ENCODE results near the gene PRELID3B.

The PRELID3B gene

DNA sequence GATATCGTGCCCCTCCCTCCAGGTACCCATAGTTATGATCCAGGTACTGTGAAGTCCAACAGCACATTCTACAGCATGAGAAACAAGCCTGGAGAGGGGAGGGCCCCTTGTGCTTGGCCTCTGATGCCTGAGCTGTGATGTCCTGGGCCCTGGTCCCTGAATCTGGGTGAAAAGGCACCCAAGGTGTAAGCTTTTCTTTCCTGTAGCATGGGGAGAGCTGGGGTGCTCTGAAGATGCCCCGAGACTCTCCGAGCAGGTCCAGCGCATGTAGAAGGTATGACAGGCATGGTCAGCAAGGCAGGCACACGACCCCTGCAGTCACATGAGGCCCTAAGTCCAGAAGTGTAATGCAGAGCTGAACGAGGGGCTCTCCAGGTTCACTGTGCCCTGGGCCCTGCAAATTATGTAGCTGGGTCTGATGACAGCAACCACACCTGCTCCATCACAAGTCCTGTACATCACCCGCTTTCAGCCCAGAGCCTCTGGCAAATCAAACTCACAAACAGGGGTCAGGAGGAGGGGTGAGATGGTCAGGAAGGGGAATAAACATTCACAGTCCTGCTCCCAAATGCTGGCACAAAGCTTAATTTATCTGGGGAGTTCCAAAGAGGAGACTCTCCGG is 33.8 kb downstream of the PRELID3B start:
- DNase-seq (ENCODE audit: low read depth) = no peak

DNA sequence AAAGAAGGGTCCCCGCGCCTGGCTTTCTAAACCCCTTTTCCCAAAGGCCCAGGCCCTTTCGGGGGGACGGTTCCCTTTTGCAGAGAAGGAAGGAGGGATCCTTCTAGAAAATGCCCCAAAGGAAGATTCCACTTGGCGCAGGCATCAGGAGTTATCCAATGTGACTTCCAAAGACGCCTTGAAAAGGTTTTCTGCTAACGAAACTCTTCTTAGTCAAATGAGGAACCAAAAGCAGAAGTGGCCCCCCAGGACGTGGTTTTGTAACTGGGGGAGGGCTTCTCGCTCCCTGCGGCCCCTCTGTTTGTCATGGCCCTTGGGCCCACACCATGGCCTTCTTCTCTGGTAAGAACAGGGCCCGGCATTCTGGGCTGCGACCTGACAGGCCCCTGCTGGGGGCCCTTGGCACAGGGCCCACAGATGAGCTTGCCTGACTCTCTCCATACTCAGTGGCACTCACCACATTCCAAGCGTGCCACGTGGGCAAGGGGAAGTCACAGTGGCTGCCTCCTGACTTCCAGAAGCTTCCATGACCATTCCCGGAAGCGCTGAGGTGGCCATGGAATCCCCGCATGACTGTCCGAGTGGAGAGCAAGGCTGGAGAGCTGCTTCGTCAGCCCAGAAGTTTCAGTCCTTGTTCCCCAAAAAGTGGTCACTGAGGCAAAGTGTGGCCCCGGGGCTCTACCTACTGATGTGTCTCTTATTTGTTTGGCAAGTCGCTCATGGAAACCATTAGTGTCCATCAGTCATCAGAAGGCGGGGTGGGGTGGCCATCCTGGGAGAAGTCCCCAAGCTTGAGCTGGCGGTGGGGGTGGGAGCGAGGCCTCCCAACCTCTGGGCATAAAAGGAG is 34.7 kb downstream of the PRELID3B start:
- no peak for DNase-seq (ENCODE audit: low read depth)

DNA sequence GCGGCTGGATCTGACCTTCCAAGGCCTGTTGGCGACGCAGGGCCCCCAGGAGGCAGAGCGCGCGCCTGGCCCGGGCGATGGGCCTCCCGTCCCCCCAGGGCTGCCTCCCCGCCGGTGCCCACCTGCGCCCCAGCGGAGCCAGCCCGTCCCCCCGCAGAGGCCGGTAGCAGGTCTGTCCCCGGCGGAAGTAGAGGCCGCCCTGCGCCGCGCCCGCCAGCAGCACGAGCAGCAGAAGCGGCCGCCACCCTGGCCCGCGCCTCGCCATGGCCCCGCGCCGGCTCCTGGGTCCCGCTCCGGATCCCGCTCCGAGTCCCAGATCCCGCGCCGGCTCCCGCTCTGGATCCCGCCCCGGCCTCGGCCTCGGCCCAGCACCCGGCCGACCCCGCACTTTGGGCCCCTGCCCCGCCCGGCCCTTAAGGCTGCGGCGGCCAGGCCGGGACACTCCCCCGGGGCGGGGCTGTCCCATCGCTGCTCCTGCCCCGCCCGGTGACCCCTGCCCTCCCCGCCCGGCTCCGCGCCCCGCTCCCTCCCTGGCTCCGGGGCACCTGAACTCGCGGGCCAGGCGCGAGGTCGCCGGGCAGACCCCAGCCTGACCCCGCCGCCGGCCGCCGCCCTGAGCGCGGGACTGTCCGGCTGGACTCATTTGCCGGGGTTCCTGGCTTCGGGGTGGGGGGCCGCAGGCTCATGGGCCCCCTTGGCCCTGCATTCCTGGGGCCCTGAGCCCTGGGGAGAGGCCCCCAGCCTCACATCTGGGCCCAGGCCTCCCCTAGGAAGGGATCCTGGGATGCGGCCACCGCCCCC is 35.5 kb downstream of the PRELID3B start, which contains the start of gene CTSZ:
TSS of gene CTSZ (minus strand) at position 391 of the 801 bp plus-strand sequence. CDS start at position 265, 126 bp downstream.
- DNase-seq (ENCODE audit: low read depth) = peak; percentile 21

DNA sequence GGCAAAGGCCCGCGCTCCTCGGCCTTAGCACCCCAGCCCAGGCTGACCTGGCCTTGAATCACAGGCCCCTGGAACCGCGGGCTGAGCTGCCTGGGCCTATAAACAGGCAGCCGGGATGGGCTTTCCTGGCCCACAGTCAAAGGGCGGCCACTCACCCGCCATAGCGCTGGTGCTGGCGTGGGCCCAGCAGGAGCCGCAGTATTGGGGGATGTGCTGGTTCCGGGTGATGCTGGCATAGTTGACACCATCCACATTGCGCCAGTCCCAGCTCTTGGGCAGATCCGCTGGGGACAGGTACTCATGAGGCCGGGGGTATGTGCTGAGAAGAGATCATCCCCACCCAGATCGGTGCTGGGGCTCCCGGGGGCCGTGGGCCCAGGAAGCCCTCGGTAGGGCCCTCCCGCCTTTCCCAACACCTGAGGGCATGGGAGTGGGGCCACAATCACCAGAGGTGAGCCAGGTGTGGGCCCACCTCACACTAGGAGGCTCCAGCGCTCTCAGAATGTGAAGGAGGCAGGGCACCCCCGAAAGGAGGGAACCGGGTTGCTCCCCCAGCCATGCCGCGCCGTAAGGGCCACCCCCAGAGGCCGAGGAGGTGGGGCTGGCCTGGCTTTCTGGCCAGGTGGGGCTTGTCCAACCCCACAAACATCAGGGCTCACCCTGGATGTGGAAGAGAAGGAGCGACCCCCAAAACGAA is 36.3 kb downstream of the PRELID3B start:
- no peak for DNase-seq (ENCODE audit: low read depth)

DNA sequence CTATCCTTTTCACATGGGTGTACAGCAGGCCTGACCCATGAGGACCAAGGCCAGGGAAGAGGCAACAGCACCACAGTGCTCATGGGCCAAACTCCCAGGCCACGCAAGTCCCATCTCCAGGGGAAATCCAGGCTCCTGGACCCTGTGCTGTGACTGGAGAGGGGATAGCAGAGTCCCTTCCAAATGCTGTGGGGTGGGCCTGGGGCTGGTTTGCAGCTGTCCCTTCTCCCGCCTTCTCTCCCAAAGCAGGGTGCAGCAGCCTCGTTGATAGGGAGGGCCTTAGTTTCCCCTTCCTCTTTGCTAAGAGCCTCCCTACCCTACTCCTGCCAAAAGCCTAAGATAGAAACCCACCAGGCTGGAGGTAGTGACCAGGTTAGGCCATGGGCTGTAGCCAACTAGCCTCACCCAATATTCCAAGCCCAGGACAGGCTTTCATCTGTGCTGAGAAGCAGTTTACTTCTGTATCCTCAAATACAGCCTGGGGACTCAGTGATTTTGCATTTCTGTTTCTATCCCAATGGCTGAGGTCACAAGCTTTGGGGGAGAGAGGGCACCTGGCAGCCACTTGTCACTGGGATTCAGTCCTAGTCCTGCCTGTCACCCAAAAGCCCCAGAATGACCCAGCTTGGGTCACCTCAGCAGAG is 36.9 kb downstream of the PRELID3B start:
- DNase-seq (ENCODE audit: low read depth) = no peak

DNA sequence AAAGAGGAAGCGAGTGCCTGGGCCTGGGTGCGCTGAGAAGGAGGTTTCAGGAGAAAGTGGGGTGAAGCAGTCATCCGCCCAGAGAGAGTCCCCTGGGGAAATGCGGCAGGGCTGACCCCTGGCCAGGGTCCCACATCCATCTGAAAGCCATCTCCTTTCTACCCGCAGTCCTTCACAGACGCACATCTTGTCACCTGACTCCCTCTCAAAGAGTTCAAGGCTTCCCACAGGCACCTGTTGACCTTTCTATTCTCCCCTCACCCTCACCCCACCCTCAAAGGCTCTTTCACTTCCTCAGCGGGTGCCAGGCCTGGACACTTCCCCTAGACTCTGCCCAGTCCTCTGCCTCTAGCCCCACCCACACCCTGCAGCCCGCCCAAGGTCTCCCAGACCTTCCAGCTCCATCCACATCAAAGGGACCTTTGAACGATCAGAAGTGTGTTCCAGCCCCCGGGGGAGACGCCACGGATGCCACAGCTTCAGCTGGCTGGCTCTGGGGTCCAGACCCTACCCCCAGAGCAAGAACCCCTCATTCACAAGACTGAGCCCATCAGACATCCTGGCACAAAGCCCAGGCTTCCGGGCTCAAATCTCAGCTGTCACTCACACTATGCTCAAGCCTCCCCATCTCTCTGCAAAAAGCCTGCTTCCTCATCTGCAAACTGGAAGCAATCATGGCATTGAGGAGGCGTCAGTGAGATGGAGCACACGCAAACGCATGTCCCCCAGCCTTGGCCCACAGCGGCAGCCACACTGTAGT is 37.6 kb downstream of the PRELID3B start:
- no peak for DNase-seq (ENCODE audit: low read depth)

DNA sequence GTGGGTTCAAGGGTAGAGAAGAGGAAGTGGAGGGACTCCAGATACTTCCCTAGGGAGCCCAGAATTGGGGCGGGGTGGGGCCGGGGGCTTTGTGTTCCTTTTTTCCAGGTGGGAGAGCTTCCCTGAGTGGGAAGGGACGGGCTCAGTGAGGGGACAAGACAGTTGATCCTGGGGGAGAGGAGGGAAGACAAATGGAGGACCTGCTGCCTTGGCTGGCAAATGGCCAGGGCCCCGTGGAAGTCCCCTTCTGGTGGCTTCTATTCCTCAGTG is 38.2 kb downstream of the PRELID3B start:
- no peak for DNase-seq (ENCODE audit: low read depth)

DNA sequence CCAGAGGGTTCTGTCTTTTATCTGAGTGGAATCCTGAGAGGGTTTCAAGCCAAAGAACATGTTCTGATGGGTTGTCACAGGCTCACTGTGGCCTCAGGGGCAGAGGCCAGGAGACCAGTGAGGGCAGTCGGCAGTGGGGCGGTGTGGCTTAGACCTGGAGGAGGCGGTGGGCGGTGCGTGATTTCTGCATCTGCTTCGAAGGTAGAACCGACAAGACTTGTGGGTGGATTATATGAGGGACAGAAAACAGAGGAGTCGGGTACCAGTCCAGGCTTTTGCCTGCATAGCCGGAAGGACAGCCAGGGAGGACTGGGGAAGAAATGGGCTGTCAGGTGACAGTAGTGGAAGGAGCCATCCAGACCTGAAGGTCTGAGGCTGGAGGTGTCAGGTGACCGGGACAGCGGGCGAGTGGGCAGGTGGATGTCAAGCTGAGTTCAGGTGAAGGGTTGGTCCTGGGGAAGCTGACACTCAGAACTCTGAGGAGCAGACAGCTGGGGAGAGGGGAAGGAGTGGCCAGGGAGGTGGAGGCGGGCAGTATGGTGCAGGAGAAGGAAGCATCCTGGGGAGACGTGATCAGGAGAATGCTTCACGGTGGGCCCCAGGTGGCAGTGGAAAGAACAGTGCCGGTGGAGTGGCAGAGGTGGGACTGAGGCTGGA is 38.6 kb downstream of the PRELID3B start:
- no peak for DNase-seq (ENCODE audit: low read depth)

DNA sequence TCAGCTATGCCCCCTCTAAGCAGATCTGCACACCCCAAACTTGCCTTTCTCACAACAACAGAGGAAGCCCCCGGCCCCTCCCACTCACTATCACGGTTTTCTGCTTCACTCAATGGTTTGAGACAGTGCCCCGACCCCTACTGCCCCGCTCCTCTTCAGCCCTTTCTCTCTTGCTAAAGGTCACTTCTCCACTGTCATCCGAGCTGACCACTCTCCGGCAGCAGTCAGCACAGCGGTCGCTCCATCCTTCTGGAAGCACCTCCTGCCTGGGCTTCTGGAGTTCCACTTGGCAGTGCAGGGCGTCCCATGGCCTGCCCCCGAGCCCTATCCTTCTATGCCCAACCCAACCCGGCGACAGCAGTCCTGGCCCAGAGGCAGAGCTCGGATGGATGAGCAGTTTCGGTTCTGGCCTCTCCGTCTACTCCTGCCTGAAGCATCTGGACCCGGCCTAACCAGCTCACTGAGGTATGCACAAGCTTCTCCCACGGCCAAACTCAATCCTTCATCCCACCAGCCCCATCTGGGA is 39.6 kb downstream of the PRELID3B start:
- no peak for DNase-seq (ENCODE audit: low read depth)

DNA sequence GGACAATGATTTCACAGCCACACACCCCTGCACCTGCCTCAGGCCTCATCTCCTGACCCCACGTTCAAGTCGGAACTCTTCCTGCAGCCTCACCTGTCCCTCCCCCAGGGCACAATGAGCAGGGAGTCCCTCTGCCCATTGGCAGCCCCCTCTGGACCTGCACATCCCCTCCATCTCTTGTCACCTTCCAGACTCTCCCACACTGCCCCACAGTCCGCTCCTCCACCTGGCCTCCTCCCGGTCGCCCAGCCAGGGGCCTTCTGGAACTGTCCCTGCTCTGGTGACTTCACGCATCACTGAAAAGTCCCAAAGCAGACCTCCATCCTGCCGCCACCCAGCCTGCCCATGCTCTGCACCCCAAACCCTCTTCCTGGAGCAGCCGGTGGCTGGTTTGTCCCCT is 40.2 kb downstream of the PRELID3B start:
- DNase-seq (ENCODE audit: low read depth) = no peak

DNA sequence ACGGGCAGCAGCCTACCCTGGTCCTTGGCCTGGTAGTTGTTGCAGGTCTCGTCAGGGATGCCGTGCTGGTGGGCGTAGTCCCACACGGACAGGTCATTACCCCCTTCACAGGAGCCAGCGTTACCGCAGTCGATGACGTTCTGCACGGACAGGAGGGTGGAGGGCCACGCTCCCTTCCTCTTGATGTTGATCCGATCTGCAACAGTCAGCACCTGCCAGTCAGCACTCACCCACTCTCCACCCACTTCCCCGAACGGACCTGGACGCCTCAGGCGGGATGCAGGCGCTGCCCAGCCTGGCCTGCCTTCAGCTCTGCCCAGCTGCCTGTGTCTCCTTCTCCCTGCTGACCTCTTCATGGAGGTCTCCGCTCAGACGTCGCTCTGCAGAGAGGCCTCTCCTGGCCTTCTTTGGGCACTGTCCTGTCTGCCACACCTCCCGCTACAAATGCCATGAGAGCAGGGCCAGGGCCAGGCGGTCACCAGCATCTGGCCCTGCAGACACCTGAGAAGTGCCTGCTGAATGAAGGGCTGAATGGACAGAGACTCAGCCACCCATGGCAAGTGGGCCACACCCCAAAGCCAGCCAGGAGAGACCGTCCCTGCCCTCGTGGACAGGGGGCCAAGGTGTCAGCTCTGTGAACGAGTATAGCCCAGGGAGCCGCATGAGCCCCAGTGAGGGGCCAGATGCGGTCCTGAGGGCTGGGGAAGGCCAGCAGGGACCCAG is 41.0 kb downstream of the PRELID3B start:
- DNase-seq (ENCODE audit: low read depth) = no peak

DNA sequence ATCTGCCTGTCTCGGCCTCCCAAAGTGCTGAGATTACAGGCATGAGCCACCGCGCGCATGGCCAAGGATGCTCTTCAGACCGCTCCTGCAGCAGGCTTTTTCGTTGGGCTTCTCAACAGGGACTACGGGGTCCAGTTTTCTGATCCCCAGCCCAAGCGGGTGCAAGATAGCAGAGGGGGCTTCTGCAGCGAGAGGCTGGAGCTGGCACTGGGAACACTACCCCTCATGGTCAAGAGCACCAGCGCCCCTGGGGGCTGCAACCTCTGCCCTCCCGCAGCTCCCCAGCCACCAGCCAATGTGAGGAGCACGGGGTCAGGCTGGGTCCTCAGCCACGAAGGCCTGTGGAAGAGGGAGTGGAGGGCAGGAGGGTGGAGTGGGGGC is 41.5 kb downstream of the PRELID3B start:
- DNase-seq (ENCODE audit: low read depth) = no peak

DNA sequence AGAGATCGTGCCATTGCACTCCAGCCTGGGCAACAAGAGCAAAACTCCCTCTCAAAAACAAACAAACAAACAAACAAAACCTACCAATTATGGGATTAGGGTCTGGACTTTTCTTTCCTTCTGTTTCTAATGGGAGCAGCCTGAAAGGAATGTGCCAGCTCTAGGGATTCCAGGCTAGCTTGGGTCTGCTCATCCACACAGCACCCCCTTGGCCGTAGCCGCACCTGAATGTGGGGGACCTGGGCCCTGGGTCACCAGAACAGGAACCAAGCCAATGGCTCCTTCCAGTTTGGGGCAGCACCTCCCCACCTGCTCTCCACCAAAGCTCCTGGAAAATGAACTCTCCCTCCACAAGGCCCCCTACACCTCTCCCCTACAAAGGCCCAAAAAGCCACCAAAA is 42.3 kb downstream of the PRELID3B start:
- no peak for DNase-seq (ENCODE audit: low read depth)

DNA sequence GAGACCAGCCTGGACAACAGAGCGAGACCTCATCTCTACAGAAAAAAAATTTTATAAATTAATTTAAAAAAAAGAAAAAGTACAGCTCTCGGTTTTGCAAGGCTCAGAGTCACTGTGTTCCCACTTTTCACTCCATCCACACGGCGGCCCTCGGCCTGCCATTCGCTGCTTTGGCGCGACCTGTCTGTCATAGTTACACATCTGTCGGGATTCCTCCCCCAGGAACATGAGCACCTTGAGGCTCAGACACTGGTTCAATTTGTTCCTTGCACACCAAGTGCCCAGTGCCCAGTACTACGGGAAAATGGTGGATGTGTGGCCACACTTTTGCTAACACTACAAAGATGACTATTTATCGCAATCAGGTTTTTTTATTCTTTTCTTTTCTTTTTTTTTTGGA is 43.9 kb downstream of the PRELID3B start:
- DNase-seq (ENCODE audit: low read depth) = no peak

DNA sequence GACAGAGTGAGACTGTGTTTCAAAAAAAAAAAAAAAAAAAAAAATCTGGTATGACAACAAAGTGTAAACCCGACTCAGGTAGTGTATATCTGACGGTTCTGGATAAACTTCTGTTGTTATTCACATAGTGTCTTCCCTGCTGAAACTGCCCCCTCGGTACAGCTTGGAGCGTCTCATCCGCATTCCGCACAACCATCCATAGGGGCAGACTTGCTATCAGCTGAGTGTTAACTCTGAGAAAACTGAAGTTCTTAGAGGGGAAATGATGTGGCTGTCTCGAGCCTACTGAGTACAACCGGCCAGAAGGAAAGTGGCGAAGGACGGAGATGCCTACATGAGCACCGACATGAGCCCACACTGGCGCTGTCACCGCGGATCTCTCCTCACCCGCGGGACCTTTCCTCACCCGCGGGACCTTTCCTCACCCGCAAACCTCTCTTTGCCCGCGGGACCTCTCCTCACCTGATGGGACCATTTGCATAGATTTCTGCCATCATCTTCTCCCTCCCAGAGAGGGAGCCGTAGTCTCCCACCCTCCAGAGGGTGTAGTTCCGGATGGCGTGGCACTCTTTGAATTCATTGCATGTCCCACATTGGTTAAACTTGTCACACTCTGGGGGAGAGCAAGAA is 45.3 kb downstream of the PRELID3B start:
- no peak for DNase-seq (ENCODE audit: low read depth)

DNA sequence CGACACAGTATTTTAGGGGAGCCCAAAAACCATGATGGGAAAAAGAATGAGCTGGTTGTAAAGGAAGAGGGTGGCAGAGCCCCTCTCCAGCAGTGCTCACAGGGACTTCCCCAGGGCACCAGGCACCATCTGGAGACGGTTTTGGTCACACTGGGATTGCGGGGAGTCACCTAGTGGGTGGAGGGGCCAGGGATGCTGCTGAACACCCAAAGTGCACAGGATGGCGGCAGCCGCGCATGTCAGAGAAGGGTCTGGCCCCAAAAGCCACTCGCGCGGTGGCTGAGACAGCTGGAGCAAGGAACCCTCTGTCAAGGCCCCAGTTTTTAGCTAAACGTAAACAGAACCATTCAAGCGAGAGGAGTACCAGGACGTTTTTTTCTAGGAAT is 46.4 kb downstream of the PRELID3B start:
- no peak for DNase-seq (ENCODE audit: low read depth)

DNA sequence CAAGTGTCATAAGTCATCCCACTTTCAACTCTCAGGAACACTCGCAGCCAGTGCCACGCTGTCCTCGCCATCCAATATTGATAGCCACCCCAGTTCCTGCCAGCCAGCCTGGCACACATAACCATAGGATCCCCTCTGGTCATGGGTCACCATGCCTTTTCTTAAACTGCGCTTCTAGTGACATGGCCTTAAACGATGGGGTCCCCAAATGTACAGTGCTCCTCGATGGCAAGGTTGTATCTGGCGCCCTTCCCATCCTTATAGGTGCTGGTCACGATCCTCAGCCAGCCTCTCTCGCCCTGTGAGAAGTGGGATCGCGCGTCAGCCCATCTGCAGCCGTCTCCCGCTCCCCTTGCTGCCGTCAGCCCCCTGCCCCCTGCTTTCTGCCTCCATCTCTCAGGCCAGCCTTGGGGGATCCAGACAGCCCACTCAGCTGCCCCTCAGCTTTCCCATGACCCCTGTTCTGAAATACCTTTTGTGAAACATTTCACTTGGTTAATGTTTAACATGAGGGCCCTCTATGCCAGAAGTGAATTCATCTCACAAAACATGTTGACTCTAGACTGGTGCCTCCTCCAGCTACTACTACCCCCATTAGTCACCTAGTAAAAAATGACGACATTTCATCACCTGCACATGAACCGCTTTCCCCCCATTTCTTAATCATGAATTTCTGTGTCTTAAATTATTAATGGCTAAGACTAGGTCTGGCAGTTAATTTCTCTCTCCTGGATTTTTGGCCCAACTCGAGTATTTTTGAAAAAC is 46.9 kb downstream of the PRELID3B start:
- no peak for DNase-seq (ENCODE audit: low read depth)

DNA sequence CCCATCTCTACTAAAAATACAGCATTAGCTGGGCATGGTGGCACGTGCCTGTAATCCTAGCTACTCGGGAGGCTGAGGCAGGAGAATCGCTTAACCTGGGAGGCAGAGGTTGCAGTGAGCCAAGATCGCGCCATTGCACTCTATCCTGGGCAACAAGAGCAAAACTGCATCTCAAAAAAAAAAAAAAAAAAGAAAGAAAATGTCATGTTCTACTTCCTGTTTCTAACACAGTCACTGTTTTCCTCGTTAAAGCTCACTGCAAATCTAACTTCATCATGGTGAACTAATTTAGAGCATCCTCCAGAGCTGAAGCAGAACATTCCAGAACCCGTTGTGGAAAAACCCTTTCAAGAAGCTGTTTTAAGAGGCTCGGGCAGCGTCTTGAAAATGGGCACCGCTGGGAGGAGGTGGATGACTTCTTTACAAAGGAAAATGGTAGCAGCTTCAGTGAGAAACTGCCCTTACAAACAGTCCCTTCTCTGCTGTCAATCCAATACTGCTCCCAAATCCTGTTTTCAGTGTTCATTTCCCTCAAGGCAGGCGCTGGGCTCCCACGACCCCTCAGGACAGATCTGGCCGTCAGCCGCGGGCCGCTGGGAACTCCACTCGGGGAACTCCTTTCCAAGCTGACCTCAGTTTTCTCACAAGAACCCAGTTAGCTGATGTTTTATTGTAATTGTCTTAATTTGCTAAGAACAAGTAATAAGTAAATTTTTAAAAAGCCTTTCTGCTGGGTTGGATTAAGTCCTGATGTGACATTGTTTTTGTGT is 48.0 kb downstream of the PRELID3B start:
- DNase-seq (ENCODE audit: low read depth) = no peak

Data from stimulated activated CD8-positive, alpha-beta memory T cell treated with anti-CD3 and anti-CD28 coated beads, Interleukin-12 subunit alpha, Interleukin-12 subunit beta, amount 100 ng/mL, for 4 hours (primary cell).